ENCODE data around the gene NT5C2. TPM values are rescaled to one million over a fixed set of nuclear protein-coding genes. Genes with fewer than 3 reads are reported as not detected.

Gene NT5C2
- total and polyA plus RNA-seq, 2 donors (not counting 3 experiments of a cell fraction or from before 2014, with no cell fraction given): 47.2 to 69.9 TPM

GRCh38 chr10:103053659-103054581 lies 139.2 kb downstream of the NT5C2 start:
- dilution Hi-C loops (cut with MboI; ENCODE audit: extremely low pct_ligation_motif_present, low sequenced_read_pairs) (no loop called here), intact Hi-C loops (cut with micrococcal nuclease) (no loop called here)
- Histone ChIP-seq H3K9me1 (replicated peaks; ENCODE audit: control insufficient read depth, extremely low read depth, insufficient read depth, low read length) (no peaks in the 10 kb centered on the region), H2AFZ (ENCODE audit: low read depth, low read length) (no peak overlapping the region), H4K20me1 (replicated peaks; ENCODE audit: control insufficient read depth, extremely low read depth, insufficient read depth, low read length) (no peaks in the 10 kb centered on the region), H3K4me3 (replicated peaks in 1 of 3; ENCODE audit: insufficient read depth in 1 of 3, low read depth in 1 of 3, low read length in 3 of 3) (no peak overlapping the region), H3K4me2 (ENCODE audit: insufficient read depth, low read length) (peak overlapping the region; percentile 6), H3K9ac (replicated peaks; ENCODE audit: extremely low read depth, insufficient read depth, low read length) (no peak overlapping the region), H3K4me1 (ENCODE audit: control insufficient read depth, extremely low read depth, insufficient read depth, low read length) (no peaks in the 10 kb centered on the region), H3K9me3 (replicated peaks; ENCODE audit: control insufficient read depth, insufficient read depth, low read length) (no peaks in the 10 kb centered on the region), H3K27me3 (ENCODE audit: control insufficient read depth in 2 of 2, insufficient read depth in 2 of 2, low read length in 2 of 2) (no peaks in the 10 kb centered on the region), H3K36me3 (ENCODE audit: control insufficient read depth in 2 of 2, extremely low read depth in 1 of 2, insufficient read depth in 2 of 2, low read length in 2 of 2) (no peaks in the 10 kb centered on the region), H3K79me2 (ENCODE audit: control insufficient read depth, insufficient read depth, low read length) (no peaks in the 10 kb centered on the region), H3K27ac (ENCODE audit: insufficient read depth, low read depth, low read length) (no peak overlapping the region)
- POLR2A ChIA-PET: no interaction called here
- CTCF ChIA-PET: interaction anchor here (0.8 to 2.3 kb wide), 5 partner anchors 9 to 376 kb away, joined by 3 to 11 read pairs (median 6); partner anchors contain the start of genes CNNM2 and RPEL1
- no peak for TF ChIP-seq MYC (IDR thresholded peaks at IDR 0.05; ENCODE audit: low read depth, low read length)
- TF ChIP-seq GATA2 (IDR thresholded peaks at IDR 0.05; ENCODE audit: insufficient read depth, insufficient read length, low read depth, low read length): peak; percentile 49
- TF ChIP-seq CTCF (IDR thresholded peaks at IDR 0.05; ENCODE audit: extremely low read depth in 1 of 2, insufficient read depth in 1 of 2, low read depth in 1 of 2, low read length in 2 of 2): peak in 1 of 2 donors; percentile 55
- TF ChIP-seq JUN (IDR thresholded peaks at IDR 0.05; ENCODE audit: borderline replicate concordance, insufficient read depth, insufficient read length, low read depth): no peak
- DNase-seq (ENCODE audit: low read depth, low spot score) (peak; percentile 57), FAIRE-seq (peak; percentile 94)
- BruUV-seq (replicated peaks): no TSS peak

Data from endothelial cell of umbilical vein (primary cell).